ENCODE data around the gene VILL. TPM values are rescaled to one million over a fixed set of nuclear protein-coding genes. Genes with fewer than 3 reads are reported as not detected.

The VILL gene
- total and polyA plus RNA-seq, 2 of the 8 experiments (the other 6 are each of a cell fraction or from before 2014, with no cell fraction given), result 4.1 to 4.2 TPM

DNA sequence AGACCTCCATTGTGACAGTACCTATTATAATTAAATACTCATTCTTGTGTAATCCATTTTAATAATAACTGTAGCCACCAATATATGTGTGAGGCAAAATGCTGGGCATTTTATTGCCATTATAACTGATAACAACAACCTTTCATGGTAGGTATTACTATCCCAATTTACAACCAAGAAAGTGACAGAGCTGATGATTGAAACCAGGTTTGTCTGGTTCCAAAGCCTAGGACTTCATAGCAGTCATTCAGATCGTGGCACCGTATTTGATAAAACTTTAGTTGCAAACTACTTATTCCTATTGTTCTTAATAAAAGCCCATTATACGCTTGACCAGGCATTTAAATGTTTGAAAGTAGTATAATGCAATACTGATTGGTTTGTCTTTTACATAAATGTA, 26.4 kb upstream of the VILL start (continued):
- TF ChIP-seq, protein P1, sequence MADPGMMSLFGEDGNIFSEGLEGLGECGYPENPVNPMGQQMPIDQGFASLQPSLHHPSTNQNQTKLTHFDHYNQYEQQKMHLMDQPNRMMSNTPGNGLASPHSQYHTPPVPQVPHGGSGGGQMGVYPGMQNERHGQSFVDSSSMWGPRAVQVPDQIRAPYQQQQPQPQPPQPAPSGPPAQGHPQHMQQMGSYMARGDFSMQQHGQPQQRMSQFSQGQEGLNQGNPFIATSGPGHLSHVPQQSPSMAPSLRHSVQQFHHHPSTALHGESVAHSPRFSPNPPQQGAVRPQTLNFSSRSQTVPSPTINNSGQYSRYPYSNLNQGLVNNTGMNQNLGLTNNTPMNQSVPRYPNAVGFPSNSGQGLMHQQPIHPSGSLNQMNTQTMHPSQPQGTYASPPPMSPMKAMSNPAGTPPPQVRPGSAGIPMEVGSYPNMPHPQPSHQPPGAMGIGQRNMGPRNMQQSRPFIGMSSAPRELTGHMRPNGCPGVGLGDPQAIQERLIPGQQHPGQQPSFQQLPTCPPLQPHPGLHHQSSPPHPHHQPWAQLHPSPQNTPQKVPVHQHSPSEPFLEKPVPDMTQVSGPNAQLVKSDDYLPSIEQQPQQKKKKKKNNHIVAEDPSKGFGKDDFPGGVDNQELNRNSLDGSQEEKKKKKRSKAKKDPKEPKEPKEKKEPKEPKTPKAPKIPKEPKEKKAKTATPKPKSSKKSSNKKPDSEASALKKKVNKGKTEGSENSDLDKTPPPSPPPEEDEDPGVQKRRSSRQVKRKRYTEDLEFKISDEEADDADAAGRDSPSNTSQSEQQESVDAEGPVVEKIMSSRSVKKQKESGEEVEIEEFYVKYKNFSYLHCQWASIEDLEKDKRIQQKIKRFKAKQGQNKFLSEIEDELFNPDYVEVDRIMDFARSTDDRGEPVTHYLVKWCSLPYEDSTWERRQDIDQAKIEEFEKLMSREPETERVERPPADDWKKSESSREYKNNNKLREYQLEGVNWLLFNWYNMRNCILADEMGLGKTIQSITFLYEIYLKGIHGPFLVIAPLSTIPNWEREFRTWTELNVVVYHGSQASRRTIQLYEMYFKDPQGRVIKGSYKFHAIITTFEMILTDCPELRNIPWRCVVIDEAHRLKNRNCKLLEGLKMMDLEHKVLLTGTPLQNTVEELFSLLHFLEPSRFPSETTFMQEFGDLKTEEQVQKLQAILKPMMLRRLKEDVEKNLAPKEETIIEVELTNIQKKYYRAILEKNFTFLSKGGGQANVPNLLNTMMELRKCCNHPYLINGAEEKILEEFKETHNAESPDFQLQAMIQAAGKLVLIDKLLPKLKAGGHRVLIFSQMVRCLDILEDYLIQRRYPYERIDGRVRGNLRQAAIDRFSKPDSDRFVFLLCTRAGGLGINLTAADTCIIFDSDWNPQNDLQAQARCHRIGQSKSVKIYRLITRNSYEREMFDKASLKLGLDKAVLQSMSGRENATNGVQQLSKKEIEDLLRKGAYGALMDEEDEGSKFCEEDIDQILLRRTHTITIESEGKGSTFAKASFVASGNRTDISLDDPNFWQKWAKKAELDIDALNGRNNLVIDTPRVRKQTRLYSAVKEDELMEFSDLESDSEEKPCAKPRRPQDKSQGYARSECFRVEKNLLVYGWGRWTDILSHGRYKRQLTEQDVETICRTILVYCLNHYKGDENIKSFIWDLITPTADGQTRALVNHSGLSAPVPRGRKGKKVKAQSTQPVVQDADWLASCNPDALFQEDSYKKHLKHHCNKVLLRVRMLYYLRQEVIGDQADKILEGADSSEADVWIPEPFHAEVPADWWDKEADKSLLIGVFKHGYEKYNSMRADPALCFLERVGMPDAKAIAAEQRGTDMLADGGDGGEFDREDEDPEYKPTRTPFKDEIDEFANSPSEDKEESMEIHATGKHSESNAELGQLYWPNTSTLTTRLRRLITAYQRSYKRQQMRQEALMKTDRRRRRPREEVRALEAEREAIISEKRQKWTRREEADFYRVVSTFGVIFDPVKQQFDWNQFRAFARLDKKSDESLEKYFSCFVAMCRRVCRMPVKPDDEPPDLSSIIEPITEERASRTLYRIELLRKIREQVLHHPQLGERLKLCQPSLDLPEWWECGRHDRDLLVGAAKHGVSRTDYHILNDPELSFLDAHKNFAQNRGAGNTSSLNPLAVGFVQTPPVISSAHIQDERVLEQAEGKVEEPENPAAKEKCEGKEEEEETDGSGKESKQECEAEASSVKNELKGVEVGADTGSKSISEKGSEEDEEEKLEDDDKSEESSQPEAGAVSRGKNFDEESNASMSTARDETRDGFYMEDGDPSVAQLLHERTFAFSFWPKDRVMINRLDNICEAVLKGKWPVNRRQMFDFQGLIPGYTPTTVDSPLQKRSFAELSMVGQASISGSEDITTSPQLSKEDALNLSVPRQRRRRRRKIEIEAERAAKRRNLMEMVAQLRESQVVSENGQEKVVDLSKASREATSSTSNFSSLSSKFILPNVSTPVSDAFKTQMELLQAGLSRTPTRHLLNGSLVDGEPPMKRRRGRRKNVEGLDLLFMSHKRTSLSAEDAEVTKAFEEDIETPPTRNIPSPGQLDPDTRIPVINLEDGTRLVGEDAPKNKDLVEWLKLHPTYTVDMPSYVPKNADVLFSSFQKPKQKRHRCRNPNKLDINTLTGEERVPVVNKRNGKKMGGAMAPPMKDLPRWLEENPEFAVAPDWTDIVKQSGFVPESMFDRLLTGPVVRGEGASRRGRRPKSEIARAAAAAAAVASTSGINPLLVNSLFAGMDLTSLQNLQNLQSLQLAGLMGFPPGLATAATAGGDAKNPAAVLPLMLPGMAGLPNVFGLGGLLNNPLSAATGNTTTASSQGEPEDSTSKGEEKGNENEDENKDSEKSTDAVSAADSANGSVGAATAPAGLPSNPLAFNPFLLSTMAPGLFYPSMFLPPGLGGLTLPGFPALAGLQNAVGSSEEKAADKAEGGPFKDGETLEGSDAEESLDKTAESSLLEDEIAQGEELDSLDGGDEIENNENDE (IDR thresholded peaks at IDR 0.05; ENCODE audit: insufficient replicate concordance, low read length), result no peak
- no peak for TF ChIP-seq POU5F1 (IDR thresholded peaks at IDR 0.05; ENCODE audit: low read depth, low read length)
- TF ChIP-seq, protein P2, sequence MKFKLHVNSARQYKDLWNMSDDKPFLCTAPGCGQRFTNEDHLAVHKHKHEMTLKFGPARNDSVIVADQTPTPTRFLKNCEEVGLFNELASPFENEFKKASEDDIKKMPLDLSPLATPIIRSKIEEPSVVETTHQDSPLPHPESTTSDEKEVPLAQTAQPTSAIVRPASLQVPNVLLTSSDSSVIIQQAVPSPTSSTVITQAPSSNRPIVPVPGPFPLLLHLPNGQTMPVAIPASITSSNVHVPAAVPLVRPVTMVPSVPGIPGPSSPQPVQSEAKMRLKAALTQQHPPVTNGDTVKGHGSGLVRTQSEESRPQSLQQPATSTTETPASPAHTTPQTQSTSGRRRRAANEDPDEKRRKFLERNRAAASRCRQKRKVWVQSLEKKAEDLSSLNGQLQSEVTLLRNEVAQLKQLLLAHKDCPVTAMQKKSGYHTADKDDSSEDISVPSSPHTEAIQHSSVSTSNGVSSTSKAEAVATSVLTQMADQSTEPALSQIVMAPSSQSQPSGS (IDR thresholded peaks at IDR 0.05; ENCODE audit: low read length), result no peak
- TF ChIP-seq ZNF274 (IDR thresholded peaks at IDR 0.05; ENCODE audit: borderline replicate concordance, extremely low read depth, low read length), result no peak
